Measurements from ENCODE around the gene ECM2.

- TF ChIP-seq POLR2AphosphoS5 (IDR thresholded peaks at IDR 0.05) (no peak), CTCF (IDR thresholded peaks at IDR 0.05) (no peak), POLR2A (IDR thresholded peaks at IDR 0.05) (no peak)
These were observed 53.5 kb downstream of the ECM2 start, which contains the start of gene ASPN for GRCh38 chr9:92482329-92482728.
